OCI-LY7 (cell line): ENCODE measurements around the gene CDAN1. TPM values are rescaled to one million over a fixed set of nuclear protein-coding genes. Genes with fewer than 3 reads are reported as not detected.

Experiments
- BruUV-seq: library from RNA; stranded (reverse); fragments of 400-500 nt; replicated peaks from 2 replicates; lab custom pipeline; 2021; lab: Mats Ljungman, UMichigan
- CTCF ChIA-PET: fragments of 300-600 bp; sonication (Branson Sonifier 250); formaldehyde crosslinking; loops from one replicate; lab custom pipeline; 2022; ENCODE audit warnings: antibody characterized with exemption; ENCODE audit not compliant: unreplicated experiment; lab: Charles Lee
- POLR2A ChIA-PET: fragments of 300-600 bp; sonication (Branson Sonifier 250); formaldehyde crosslinking; loops from one replicate; lab custom pipeline; 2022; ENCODE audit warnings: antibody characterized with exemption; lab: Charles Lee
- DNase-seq: peaks from one replicate; pipeline ENCODE4 v3.0.0-alpha.2; 2015; ENCODE audit warnings: low spot score
- H2AFZ ChIP-seq: fragments of 200-600 bp; sonication (generic), shearing (Covaris generic); 2 replicates; pipeline ENCODE4 v1.6.1; 2014; ENCODE audit warnings: mild to moderate bottlenecking, antibody characterized with exemption, low read length, moderate library complexity
- H3K27ac ChIP-seq: fragments of 200-600 bp; sonication (generic); 2 replicates; pipeline ENCODE4 v1.5.1; 2014; ENCODE audit warnings: mixed run types, low read depth, mild to moderate bottlenecking, moderate library complexity, low read length, inconsistent platforms; ENCODE audit not compliant: poor library complexity, severe bottlenecking
- H3K36me3 ChIP-seq: fragments of 200-600 bp; sonication (generic); 2 replicates; pipeline ENCODE4 v1.6.1; 2014; ENCODE audit warnings: mild to moderate bottlenecking, antibody characterized with exemption, low read length, moderate library complexity, mixed read lengths; ENCODE audit not compliant: insufficient read depth
- H3K4me1 ChIP-seq: fragments of 200-600 bp; sonication (generic); 2 replicates; pipeline ENCODE4 v1.5.1; 2014; ENCODE audit warnings: mild to moderate bottlenecking, low read length; ENCODE audit not compliant: insufficient read depth, poor library complexity, severe bottlenecking
- H3K4me2 ChIP-seq: fragments of 200-600 bp; sonication (generic); 2 replicates; pipeline ENCODE4 v1.6.1; 2014; ENCODE audit warnings: mild to moderate bottlenecking, low read length
- H3K4me3 ChIP-seq: fragments of 200-600 bp; sonication (generic); 2 replicates; pipeline ENCODE4 v1.5.1; 2014; ENCODE audit warnings: mild to moderate bottlenecking, low read depth, low read length; ENCODE audit not compliant: poor library complexity, severe bottlenecking
- H3K79me2 ChIP-seq: fragments of 200-600 bp; sonication (generic); 2 replicates; pipeline ENCODE4 v1.6.1; 2016; ENCODE audit warnings: low read depth, mild to moderate bottlenecking, low read length, moderate library complexity, mixed read lengths; ENCODE audit not compliant: insufficient read depth
- H3K9me2 ChIP-seq: fragments of 200-600 bp; sonication (generic); 2 replicates; pipeline ENCODE4 v1.6.1; 2016; ENCODE audit warnings: mild to moderate bottlenecking, low read length, mixed read lengths; ENCODE audit not compliant: insufficient read depth
- H3K9me3 ChIP-seq: fragments of 200-600 bp; sonication (generic); 2 replicates; pipeline ENCODE4 v1.6.1; 2014; ENCODE audit warnings: mild to moderate bottlenecking, mixed run types, low read length, mixed read lengths
- H4K20me1 ChIP-seq: fragments of 200-600 bp; sonication (generic); 2 replicates; pipeline ENCODE4 v1.6.1; 2014; ENCODE audit warnings: mild to moderate bottlenecking, antibody characterized with exemption, low read length, moderate library complexity, mixed read lengths; ENCODE audit not compliant: insufficient read depth
- CTCF ChIP-seq: fragments of 200-600 bp; sonication (generic); conservative IDR thresholded peaks from 2 replicates; pipeline ENCODE4 v1.5.1; 2014; ENCODE audit warnings: mild to moderate bottlenecking, antibody characterized with exemption, low read length, moderate library complexity, mixed read lengths
- EZH2phosphoT487 ChIP-seq: fragments of 200-600 bp; sonication (generic); IDR thresholded peaks from 2 replicates; pipeline ENCODE4 v1.6.1; 2018; ENCODE audit warnings: low read depth, borderline replicate concordance, mild to moderate bottlenecking, mixed run types, antibody characterized with exemption, low read length, moderate library complexity, mixed read lengths
- intact Hi-C: fragments of 100-400 bp; cut with micrococcal nuclease; formaldehyde crosslinking; loops from one replicate; pipeline ENCODE4 v1.10.0; 2022; ENCODE audit not compliant: unreplicated experiment
- total RNA-seq, 2 experiments: library from RNA; depleted of rRNA in 1 of 2; stranded (reverse); fragments of >200 nt in 1 of 2; shearing (Covaris generic) in 1 of 2; gene quantifications; 2 replicates each; pipeline ENCODE4 v1.2.3, GENCODE V29; 2014 to 2022

Gene CDAN1
- total RNA-seq, 2 experiments from 2014 or later = 28.9 to 29.5 TPM

- Histone ChIP-seq H3K4me3 (no peak overlapping the region), H3K36me3 (peaks cover 3% of the 10 kb centered on the region; the same call in 1 of the 2 replicates), H4K20me1 (no peaks in the 10 kb centered on the region), H3K4me1 (no peaks in the 10 kb centered on the region), H3K9me2 (no peaks in the 10 kb centered on the region), H3K27ac (no peak overlapping the region), H2AFZ (no peak overlapping the region), H3K9me3 (no peaks in the 10 kb centered on the region), H3K79me2 (no peaks in the 10 kb centered on the region), H3K4me2 (no peak overlapping the region)
- ChIA-PET POLR2A (interaction anchor here (0.7 kb wide), 1 partner anchor 230 kb away, joined by 4 read pairs; no protein-coding TSS in a partner anchor), CTCF (no interaction called here)
- no peak for TF ChIP-seq EZH2phosphoT487
- TF ChIP-seq CTCF = no peak
- intact Hi-C loops = loop anchor here (5.0 kb wide), 1 partner anchor 579 kb away; no protein-coding TSS in a partner anchor
- DNase-seq = no peak
- BruUV-seq = no TSS peak
Observed at GRCh38 chr15:42707873-42708544, 28.9 kb downstream of the CDAN1 start.

- Histone ChIP-seq H3K4me3 (no peak overlapping the region), H3K79me2 (no peaks in the 10 kb centered on the region), H3K9me2 (no peaks in the 10 kb centered on the region), H3K27ac (no peak overlapping the region), H3K9me3 (no peaks in the 10 kb centered on the region), H2AFZ (no peak overlapping the region), H3K4me1 (no peaks in the 10 kb centered on the region), H3K36me3 (peaks cover 3% of the 10 kb centered on the region; the same call in 1 of the 2 replicates), H4K20me1 (no peaks in the 10 kb centered on the region), H3K4me2 (no peak overlapping the region)
- DNase-seq = no peak
- ChIA-PET POLR2A (interaction anchor here (0.6 to 0.7 kb wide), 2 partner anchors 231 to 361 kb away, joined by 4 read pairs; no protein-coding TSS in a partner anchor), CTCF (no interaction called here)
- TF ChIP-seq EZH2phosphoT487 (no peak), CTCF (no peak)
- no TSS peak for BruUV-seq
- intact Hi-C loops = loop anchor here (5.0 kb wide), 1 partner anchor 580 kb away; no protein-coding TSS in a partner anchor
Observed at GRCh38 chr15:42707068-42707467, 29.9 kb downstream of the CDAN1 start.

GRCh38 chr15:42705336-42705735, 31.6 kb downstream of the CDAN1 start:
- Histone ChIP-seq H3K9me2 (no peaks in the 10 kb centered on the region), H3K36me3 (peaks cover 14% of the 10 kb centered on the region), H3K4me1 (no peaks in the 10 kb centered on the region), H3K9me3 (peaks cover 8% of the 10 kb centered on the region; the same call in 1 of the 2 replicates), H3K79me2 (no peaks in the 10 kb centered on the region), H3K4me3 (no peak overlapping the region), H2AFZ (no peak overlapping the region), H3K4me2 (no peak overlapping the region), H3K27ac (no peak overlapping the region), H4K20me1 (no peaks in the 10 kb centered on the region)
- intact Hi-C loops = loop anchor here (5.0 kb wide), 1 partner anchor 582 kb away; no protein-coding TSS in a partner anchor
- no TSS peak for BruUV-seq
- ChIA-PET POLR2A (no interaction called here), CTCF (no interaction called here)
- TF ChIP-seq CTCF = no peak
- no peak for TF ChIP-seq EZH2phosphoT487
- no peak for DNase-seq
